CD4-positive, alpha-beta T cell (primary cell): Measurements from ENCODE around the gene FCGR3B. TPM values are rescaled to one million over a fixed set of nuclear protein-coding genes. Genes with fewer than 3 reads are reported as not detected.
A peak's percentile ranks its signal among the peaks of the same experiment; 100 is the strongest.
"Not testable (repeated sequence)": the region's sequence is repeated elsewhere in the genome, so short reads cannot be mapped to it uniquely, and the experiment has no call there.

Experiments
- ATAC-seq: fragments of 200-7000 bp; cut with Tn5 transposase; one replicate; pipeline ENCODE4 v1.10.0; 2022; ENCODE audit warnings: mild to moderate bottlenecking; ENCODE audit not compliant: poor library complexity
- CTCF ChIA-PET: fragments of 350-600 bp; sonication (Branson Sonifier 250); formaldehyde crosslinking; loops from one replicate; lab custom pipeline; 2021; ENCODE audit warnings: antibody characterized with exemption, inconsistent platforms; lab: Charles Lee
- POLR2A ChIA-PET: fragments of 350-600 bp; sonication (Branson Sonifier 250); formaldehyde crosslinking; loops from one replicate; lab custom pipeline; 2021; ENCODE audit warnings: antibody characterized with exemption, inconsistent platforms; lab: Charles Lee
- DNase-seq, 14 experiments: peaks; one replicate each; pipeline ENCODE4 v3.0.0-alpha.2; 2013 to 2020; ENCODE audit warnings: mixed read lengths in 2 of 14
- H3K27ac ChIP-seq, 2 donors: one replicate each; pipeline versions ENCODE4 v1.5.1 to v1.7.0; 2013; ENCODE audit warnings: low read length in 2 of 2, low read depth in 1 of 2, mild to moderate bottlenecking in 1 of 2
- H3K27me3 ChIP-seq, 2 experiments: 1 replicate in 1 of 2; 2 replicates in 1 of 2; pipeline versions ENCODE4 v1.6.1 to v1.7.0; 2013; ENCODE audit warnings: low read length in 2 of 2, control low read depth in 1 of 2, mild to moderate bottlenecking in 1 of 2, moderate library complexity in 1 of 2; ENCODE audit not compliant: insufficient read depth in 2 of 2, control insufficient read depth in 1 of 2
- H3K36me3 ChIP-seq: one replicate; pipeline ENCODE4 v1.6.1; 2013; ENCODE audit warnings: low read length, control low read depth; ENCODE audit not compliant: insufficient read depth
- H3K4me1 ChIP-seq: one replicate; pipeline ENCODE4 v1.6.1; 2013; ENCODE audit warnings: low read length, control low read depth; ENCODE audit not compliant: insufficient read depth
- H3K4me3 ChIP-seq: one replicate; pipeline ENCODE4 v1.5.1; 2013; ENCODE audit warnings: mild to moderate bottlenecking, low read length, moderate library complexity
- H3K9me3 ChIP-seq, 2 experiments: 1 replicate in 1 of 2; 2 replicates in 1 of 2; pipeline versions ENCODE4 v1.6.1 to v1.7.0; 2013; ENCODE audit warnings: low read length in 2 of 2, mild to moderate bottlenecking in 2 of 2, control low read depth in 1 of 2, moderate library complexity in 1 of 2; ENCODE audit not compliant: control insufficient read depth in 1 of 2, insufficient read depth in 1 of 2
- H3K27ac Mint-ChIP-seq: one replicate; pipeline ENCODE4 v1.8.0; 2020; ENCODE audit warnings: mixed read lengths
- H3K27me3 Mint-ChIP-seq: one replicate; pipeline ENCODE4 v1.8.0; 2021; ENCODE audit warnings: mixed read lengths
- H3K36me3 Mint-ChIP-seq: one replicate; pipeline ENCODE4 v1.8.0; 2021; ENCODE audit warnings: low read depth, mixed read lengths
- H3K4me1 Mint-ChIP-seq: one replicate; pipeline ENCODE4 v1.8.0; 2021; ENCODE audit warnings: low read depth, mixed read lengths
- H3K4me3 Mint-ChIP-seq: one replicate; pipeline ENCODE4 v1.8.0; 2020; ENCODE audit warnings: mild to moderate bottlenecking, mixed read lengths
- H3K9me3 Mint-ChIP-seq: one replicate; pipeline ENCODE4 v1.8.0; 2020; ENCODE audit warnings: mixed read lengths
- intact Hi-C, 2 experiments: fragments of 100-400 bp; cut with DNase I in 1 of 2; cut with micrococcal nuclease in 1 of 2; formaldehyde crosslinking; loops; one replicate each; pipeline versions ENCODE4 v1.15.1 to v1.9.0; 2023 to 2025; cut with DNase I, micrococcal nuclease
- total RNA-seq, 174 experiments: library from RNA in 2 of 174; stranded (reverse) in 2 of 174; gene quantifications; one replicate each; pipeline ENCODE4 v1.2.3 and lab custom pipeline; 2021 to 2026

The FCGR3B gene
- total RNA-seq, 2 experiments from 2014 or later: not detected

DNA sequence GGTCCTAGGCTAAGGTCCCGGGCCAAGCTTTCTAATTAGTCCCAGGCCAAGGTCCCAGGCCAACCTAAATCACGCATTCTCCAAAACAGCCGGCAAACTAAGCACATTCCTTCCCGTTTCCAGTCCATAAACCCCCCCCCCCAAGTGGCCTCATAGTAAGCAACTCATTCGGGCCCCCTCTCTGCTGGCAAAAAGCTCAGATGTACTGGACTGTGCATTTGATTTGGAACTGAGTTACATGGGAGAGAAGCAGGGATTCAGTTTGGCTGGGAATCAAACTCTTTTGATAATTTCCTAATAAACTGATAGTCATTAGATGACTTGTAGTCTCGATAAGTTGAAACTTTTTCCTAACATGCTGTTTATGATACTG, 17.8 kb downstream of the FCGR3B start:
- H3K9me3 Mint-ChIP-seq, DNase-seq, H3K27me3 ChIP-seq, intact Hi-C loops, H3K27ac ChIP-seq, H3K4me3 ChIP-seq, H3K36me3 ChIP-seq, H3K9me3 ChIP-seq, H3K4me1 ChIP-seq, ATAC-seq: not testable (repeated sequence)
- Mint-ChIP-seq H3K27ac (peak overlapping the region; percentile 100), H3K4me3 (peak overlapping the region; percentile 99), H3K27me3 (peaks cover 24% of the 10 kb centered on the region), H3K36me3 (peaks cover 10% of the 10 kb centered on the region), H3K4me1 (peaks cover 21% of the 10 kb centered on the region)
- CTCF ChIA-PET: interaction anchor here (0.7 kb wide), 1 partner anchor 82 kb away, joined by 3 read pairs; no protein-coding TSS in a partner anchor
- POLR2A ChIA-PET: interaction anchor here (0.7 kb wide), 1 partner anchor 8 kb away, joined by 4 read pairs; no protein-coding TSS in a partner anchor

DNA sequence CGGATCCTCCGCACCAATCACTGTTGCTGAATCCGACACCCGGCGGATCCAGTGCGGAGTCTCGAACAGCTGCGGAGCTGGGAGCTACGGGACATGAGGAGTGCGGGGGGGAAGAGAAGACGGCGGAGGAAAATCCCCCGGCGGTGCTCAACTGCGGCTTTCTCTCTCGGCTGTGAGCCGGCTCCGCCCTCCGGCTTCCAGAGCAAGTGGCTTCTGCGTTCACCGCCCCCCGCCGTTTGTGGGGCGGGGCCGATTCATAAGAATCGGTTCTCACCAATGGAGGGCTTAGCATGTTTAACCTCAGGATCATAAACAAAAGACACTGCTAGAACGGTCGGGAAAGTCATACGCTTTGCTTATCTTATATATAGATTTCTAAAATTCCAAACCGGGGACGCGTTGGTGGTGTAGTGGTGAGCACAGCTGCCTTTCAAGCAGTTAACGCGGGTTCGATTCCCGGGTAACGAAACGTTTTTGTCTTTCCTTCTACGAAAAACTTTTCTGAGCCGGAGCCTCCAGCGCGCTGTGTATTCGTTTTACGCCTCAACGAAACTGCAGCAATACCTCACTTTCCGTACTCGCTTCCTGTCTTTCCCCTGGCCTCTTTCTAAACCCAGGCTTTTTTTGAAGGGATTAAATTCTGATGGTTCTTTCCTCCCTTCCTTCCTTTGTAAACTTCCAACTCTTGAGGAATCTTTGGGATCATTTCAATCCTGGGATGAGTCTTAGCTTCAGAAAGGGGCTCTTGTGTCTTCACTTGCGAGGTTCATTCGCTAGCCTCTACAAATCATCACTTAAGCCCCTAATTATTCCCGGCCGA, 18.4 kb downstream of the FCGR3B start:
- H3K27me3 ChIP-seq, H3K9me3 Mint-ChIP-seq, H3K36me3 ChIP-seq, H3K9me3 ChIP-seq, H3K4me1 ChIP-seq, intact Hi-C loops: not testable (repeated sequence)
- peaks cover 21% of the 10 kb centered on the region for H3K4me1 Mint-ChIP-seq
- H3K36me3 Mint-ChIP-seq: peaks cover 10% of the 10 kb centered on the region
- peak; percentile 56 to 98 (median 86) for DNase-seq
- H3K27me3 Mint-ChIP-seq: peaks cover 28% of the 10 kb centered on the region
- ATAC-seq: peak; percentile 90
- H3K27ac ChIP-seq: peak overlapping the region; percentile 56 to 58
- H3K4me3 ChIP-seq: peak overlapping the region; percentile 66
- CTCF ChIA-PET: interaction anchor here (0.7 kb wide), 1 partner anchor 82 kb away, joined by 3 read pairs; no protein-coding TSS in a partner anchor
- POLR2A ChIA-PET: interaction anchor here (0.7 to 0.9 kb wide), 2 partner anchors 9 to 73 kb away, joined by 3 to 4 read pairs; no protein-coding TSS in a partner anchor
- peak overlapping the region; percentile 99 for H3K4me3 Mint-ChIP-seq
- H3K27ac Mint-ChIP-seq: peak overlapping the region; percentile 100

DNA sequence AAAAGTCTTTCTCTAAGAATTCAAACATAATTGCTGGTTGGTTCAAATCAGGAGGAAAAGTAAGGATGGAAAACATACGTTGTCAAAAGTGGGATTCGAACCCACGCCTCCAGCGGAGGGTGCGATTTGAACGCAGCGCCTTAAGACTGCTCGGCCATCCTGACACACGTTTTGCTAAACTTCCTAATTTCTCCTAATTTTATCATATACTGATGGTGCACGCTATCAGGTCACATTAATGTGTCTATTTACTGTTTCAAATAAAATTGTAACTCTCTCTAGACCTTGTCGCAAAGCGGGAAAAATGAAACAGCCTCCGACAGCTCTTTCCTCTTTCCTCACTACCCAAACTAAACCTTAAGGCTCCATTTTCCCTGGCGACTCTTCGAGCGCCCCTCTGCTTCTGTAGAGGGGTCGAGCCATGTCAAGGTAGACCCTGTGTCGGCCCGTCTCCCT, 19.1 kb downstream of the FCGR3B start:
- not testable (repeated sequence) for ATAC-seq

DNA sequence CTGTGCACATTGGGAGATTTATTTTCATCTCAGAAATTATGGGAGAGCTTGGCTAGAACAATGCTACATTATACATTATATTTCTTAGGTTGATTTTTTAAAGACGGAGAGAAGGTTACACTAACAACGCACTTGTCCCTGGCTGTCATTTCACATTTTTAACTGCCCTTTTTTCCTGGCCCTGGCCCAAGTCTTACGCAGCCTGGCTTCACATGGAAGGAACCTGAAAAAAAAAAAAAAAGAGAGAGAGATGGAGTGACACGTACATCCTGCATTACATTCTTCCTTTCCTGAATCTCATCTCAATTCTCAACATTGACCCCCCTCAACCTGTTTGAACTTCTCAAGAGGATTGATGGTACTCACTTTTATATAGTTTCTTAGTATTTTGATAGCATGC, 20.8 kb downstream of the FCGR3B start:
- H3K36me3 ChIP-seq, CTCF ChIA-PET, H3K27me3 ChIP-seq, DNase-seq, H3K4me3 ChIP-seq, ATAC-seq, H3K9me3 Mint-ChIP-seq, H3K27ac ChIP-seq, H3K9me3 ChIP-seq, intact Hi-C loops, H3K4me1 ChIP-seq: not testable (repeated sequence)
- POLR2A ChIA-PET: interaction anchor here (1.4 kb wide), 1 partner anchor 80 kb away, joined by 4 read pairs; no protein-coding TSS in a partner anchor
- H3K27ac Mint-ChIP-seq: peak overlapping the region; percentile 20
- H3K4me1 Mint-ChIP-seq: peaks cover 21% of the 10 kb centered on the region
- peak overlapping the region; percentile 51 for H3K4me3 Mint-ChIP-seq
- peaks cover 10% of the 10 kb centered on the region for H3K36me3 Mint-ChIP-seq
- peaks cover 33% of the 10 kb centered on the region for H3K27me3 Mint-ChIP-seq

More for the DNA sequence above, 19.1 kb downstream of the FCGR3B start:
- peak overlapping the region; percentile 100 for H3K27ac Mint-ChIP-seq
- H3K9me3 Mint-ChIP-seq, intact Hi-C loops, H3K4me1 ChIP-seq, H3K36me3 ChIP-seq, H3K9me3 ChIP-seq, H3K27me3 ChIP-seq, CTCF ChIA-PET: not testable (repeated sequence)
- Histone ChIP-seq H3K4me3 (peak overlapping the region; percentile 66), H3K27ac (peak overlapping the region; percentile 56 to 58)
- peaks cover 30% of the 10 kb centered on the region for H3K27me3 Mint-ChIP-seq
- H3K36me3 Mint-ChIP-seq: peaks cover 10% of the 10 kb centered on the region
- H3K4me3 Mint-ChIP-seq: peak overlapping the region; percentile 99
- DNase-seq: peak in 3 of 14 experiments; percentile 28 to 62 (median 58)
- POLR2A ChIA-PET: interaction anchor here (0.9 kb wide), 1 partner anchor 72 kb away, joined by 3 read pairs; no protein-coding TSS in a partner anchor
- peaks cover 21% of the 10 kb centered on the region for H3K4me1 Mint-ChIP-seq

DNA sequence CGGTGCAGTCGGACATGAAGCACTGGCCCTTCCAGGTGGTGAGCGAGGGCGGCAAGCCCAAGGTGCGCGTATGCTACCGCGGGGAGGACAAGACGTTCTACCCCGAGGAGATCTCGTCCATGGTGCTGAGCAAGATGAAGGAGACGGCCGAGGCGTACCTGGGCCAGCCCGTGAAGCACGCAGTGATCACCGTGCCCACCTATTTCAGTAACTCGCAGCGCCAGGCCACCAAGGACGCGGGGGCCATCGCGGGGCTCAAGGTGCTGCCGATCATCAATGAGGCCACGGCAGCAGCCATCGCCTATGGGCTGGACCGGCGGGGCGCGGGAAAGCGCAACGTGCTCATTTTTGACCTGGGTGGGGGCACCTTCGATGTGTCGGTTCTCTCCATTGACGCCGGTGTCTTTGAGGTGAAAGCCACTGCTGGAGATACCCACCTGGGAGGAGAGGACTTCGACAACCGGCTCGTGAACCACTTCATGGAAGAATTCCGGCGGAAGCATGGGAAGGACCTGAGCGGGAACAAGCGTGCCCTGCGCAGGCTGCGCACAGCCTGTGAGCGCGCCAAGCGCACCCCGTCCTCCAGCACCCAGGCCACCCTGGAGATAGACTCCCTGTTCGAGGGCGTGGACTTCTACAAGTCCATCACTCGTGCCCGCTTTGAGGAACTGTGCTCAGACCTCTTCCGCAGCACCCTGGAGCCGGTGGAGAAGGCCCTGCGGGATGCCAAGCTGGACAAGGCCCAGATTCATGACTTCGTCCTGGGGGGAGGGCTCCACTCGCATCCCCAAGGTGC, 24.2 kb downstream of the FCGR3B start:
- H3K4me1 Mint-ChIP-seq, H3K27ac Mint-ChIP-seq, H3K4me1 ChIP-seq, H3K4me3 ChIP-seq, H3K36me3 Mint-ChIP-seq, CTCF ChIA-PET, POLR2A ChIA-PET, H3K27ac ChIP-seq, H3K27me3 ChIP-seq, H3K9me3 ChIP-seq, DNase-seq, H3K4me3 Mint-ChIP-seq, H3K36me3 ChIP-seq, intact Hi-C loops, H3K9me3 Mint-ChIP-seq: not testable (repeated sequence)
- H3K27me3 Mint-ChIP-seq: peaks cover 45% of the 10 kb centered on the region
- ATAC-seq: peak; percentile 49

DNA sequence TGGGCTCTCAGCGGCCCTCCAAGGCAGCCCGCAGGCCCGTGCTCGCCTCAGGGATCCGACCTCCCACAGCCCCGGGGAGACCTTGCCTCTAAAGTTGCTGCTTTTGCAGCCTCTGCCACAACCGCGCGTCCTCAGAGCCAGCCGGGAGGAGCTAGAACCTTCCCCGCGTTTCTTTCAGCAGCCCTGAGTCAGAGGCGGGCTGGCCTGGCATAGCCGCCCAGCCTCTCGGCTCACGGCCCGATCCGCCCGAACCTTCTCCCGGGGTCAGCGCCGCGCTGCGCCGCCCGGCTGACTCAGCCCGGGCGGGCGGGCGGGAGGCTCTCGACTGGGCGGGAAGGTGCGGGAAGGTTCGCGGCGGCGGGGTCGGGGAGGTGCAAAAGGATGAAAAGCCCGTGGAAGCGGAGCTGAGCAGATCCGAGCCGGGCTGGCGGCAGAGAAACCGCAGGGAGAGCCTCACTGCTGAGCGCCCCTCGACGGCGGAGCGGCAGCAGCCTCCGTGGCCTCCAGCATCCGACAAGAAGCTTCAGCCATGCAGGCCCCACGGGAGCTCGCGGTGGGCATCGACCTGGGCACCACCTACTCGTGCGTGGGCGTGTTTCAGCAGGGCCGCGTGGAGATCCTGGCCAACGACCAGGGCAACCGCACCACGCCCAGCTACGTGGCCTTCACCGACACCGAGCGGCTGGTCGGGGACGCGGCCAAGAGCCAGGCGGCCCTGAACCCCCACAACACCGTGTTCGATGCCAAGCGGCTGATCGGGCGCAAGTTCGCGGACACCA, 25.0 kb downstream of the FCGR3B start:
- H3K27ac Mint-ChIP-seq, intact Hi-C loops, POLR2A ChIA-PET, H3K9me3 Mint-ChIP-seq, H3K27me3 ChIP-seq, H3K9me3 ChIP-seq, H3K4me1 Mint-ChIP-seq, H3K36me3 ChIP-seq, H3K4me1 ChIP-seq, CTCF ChIA-PET, H3K4me3 ChIP-seq, H3K36me3 Mint-ChIP-seq, H3K27ac ChIP-seq, H3K4me3 Mint-ChIP-seq: not testable (repeated sequence)
- ATAC-seq (peak; percentile 61), DNase-seq (peak in 1 of 14 experiments; percentile 20)
- H3K27me3 Mint-ChIP-seq: peaks cover 42% of the 10 kb centered on the region
